GM21367 (cell line): ENCODE results near the gene DYNC2H1.
"Not testable (repeated sequence)": the region's sequence is repeated elsewhere in the genome, so short reads cannot be mapped to it uniquely, and the experiment has no call there.

Experiments
- ATAC-seq: cut with Tn5 transposase; IDR thresholded peaks from one replicate; pipeline ENCODE4 v1.9.1; 2021; ENCODE audit not compliant: unreplicated experiment

Gene DYNC2H1

GRCh38 chr11:103141986-103142385, 32.8 kb downstream of the DYNC2H1 start:
- ATAC-seq, result not testable (repeated sequence)

GRCh38 chr11:103147627-103148026, 38.4 kb downstream of the DYNC2H1 start:
- ATAC-seq, result no peak

- no peak for ATAC-seq
These were observed 48.3 kb downstream of the DYNC2H1 start for GRCh38 chr11:103157542-103157941.

- ATAC-seq, result no peak
These were observed 55.0 kb downstream of the DYNC2H1 start for GRCh38 chr11:103164093-103164796.

GRCh38 chr11:103167166-103167565, 57.9 kb downstream of the DYNC2H1 start:
- no peak for ATAC-seq

GRCh38 chr11:103170865-103171264, 61.6 kb downstream of the DYNC2H1 start:
- ATAC-seq, result no peak

GRCh38 chr11:103175461-103176129, 66.4 kb downstream of the DYNC2H1 start:
- ATAC-seq, result no peak

- ATAC-seq, result no peak
These were observed 74.9 kb downstream of the DYNC2H1 start for GRCh38 chr11:103183981-103184611.

- no peak for ATAC-seq
These were observed 92.9 kb downstream of the DYNC2H1 start for GRCh38 chr11:103202048-103202651.

GRCh38 chr11:103210543-103210942, 101.3 kb downstream of the DYNC2H1 start:
- no peak for ATAC-seq

GRCh38 chr11:103215812-103216211, 106.6 kb downstream of the DYNC2H1 start:
- no peak for ATAC-seq

GRCh38 chr11:103220133-103220532, 110.9 kb downstream of the DYNC2H1 start:
- no peak for ATAC-seq

GRCh38 chr11:103222806-103223205, 113.6 kb downstream of the DYNC2H1 start:
- no peak for ATAC-seq

GRCh38 chr11:103228807-103229206, 119.6 kb downstream of the DYNC2H1 start:
- ATAC-seq, result no peak

- ATAC-seq, result no peak
These were observed 125.7 kb downstream of the DYNC2H1 start for GRCh38 chr11:103234974-103235373.

- ATAC-seq, result no peak
These were observed 132.3 kb downstream of the DYNC2H1 start for GRCh38 chr11:103241574-103241973.

- ATAC-seq, result no peak
These were observed 144.9 kb downstream of the DYNC2H1 start for GRCh38 chr11:103254123-103254522.

GRCh38 chr11:103257360-103257759, 148.1 kb downstream of the DYNC2H1 start:
- no peak for ATAC-seq

GRCh38 chr11:103266167-103266831, 157.1 kb downstream of the DYNC2H1 start:
- no peak for ATAC-seq

GRCh38 chr11:103272876-103273275, 163.7 kb downstream of the DYNC2H1 start:
- no peak for ATAC-seq

- ATAC-seq, result no peak
These were observed 164.8 kb downstream of the DYNC2H1 start for GRCh38 chr11:103274025-103274424.
